NCI-H2196 (cell line): Measurements from ENCODE around the gene ADAMTS2.

Experiments used
- DNase-seq: peaks from one replicate; lab custom pipeline; 2025; ENCODE audit not compliant: unreplicated experiment; lab: John Stamatoyannopoulos, UW

Gene ADAMTS2

GRCh38 chr5:179165421-179166170, 179.7 kb downstream of the ADAMTS2 start:
- no peak for DNase-seq

- no peak for DNase-seq
These were observed 180.6 kb downstream of the ADAMTS2 start for GRCh38 chr5:179164331-179165311.

- no peak for DNase-seq
These were observed 181.8 kb downstream of the ADAMTS2 start for GRCh38 chr5:179163236-179164155.

- no peak for DNase-seq
These were observed 182.7 kb downstream of the ADAMTS2 start for GRCh38 chr5:179162351-179163235.

- DNase-seq, result no peak
These were observed 183.4 kb downstream of the ADAMTS2 start for GRCh38 chr5:179161901-179162300.

- no peak for DNase-seq
These were observed 184.7 kb downstream of the ADAMTS2 start for GRCh38 chr5:179160584-179160983.

- DNase-seq, result no peak
These were observed 186.7 kb downstream of the ADAMTS2 start for GRCh38 chr5:179158556-179158955.

- no peak for DNase-seq
These were observed 190.0 kb downstream of the ADAMTS2 start for GRCh38 chr5:179154991-179155955.

- no peak for DNase-seq
These were observed 190.8 kb downstream of the ADAMTS2 start for GRCh38 chr5:179154346-179154990.

- DNase-seq, result no peak
These were observed 191.3 kb downstream of the ADAMTS2 start for GRCh38 chr5:179153921-179154345.

- no peak for DNase-seq
These were observed 191.8 kb downstream of the ADAMTS2 start for GRCh38 chr5:179153341-179153901.

- DNase-seq, result no peak
These were observed 192.3 kb downstream of the ADAMTS2 start for GRCh38 chr5:179152941-179153340.

GRCh38 chr5:179152144-179152895, 192.9 kb downstream of the ADAMTS2 start:
- DNase-seq, result no peak

- no peak for DNase-seq
These were observed 193.8 kb downstream of the ADAMTS2 start for GRCh38 chr5:179151286-179152118.

GRCh38 chr5:179150011-179150410, 195.2 kb downstream of the ADAMTS2 start:
- DNase-seq, result no peak

GRCh38 chr5:179149278-179149677, 196.0 kb downstream of the ADAMTS2 start:
- no peak for DNase-seq
